ENCODE results near the gene ARHGAP45. TPM values are rescaled to one million over a fixed set of nuclear protein-coding genes. Genes with fewer than 3 reads are reported as not detected.

Gene ARHGAP45
- total and polyA plus RNA-seq, 2 donors from 2014 or later, result 11.8 to 50.0 TPM

DNA sequence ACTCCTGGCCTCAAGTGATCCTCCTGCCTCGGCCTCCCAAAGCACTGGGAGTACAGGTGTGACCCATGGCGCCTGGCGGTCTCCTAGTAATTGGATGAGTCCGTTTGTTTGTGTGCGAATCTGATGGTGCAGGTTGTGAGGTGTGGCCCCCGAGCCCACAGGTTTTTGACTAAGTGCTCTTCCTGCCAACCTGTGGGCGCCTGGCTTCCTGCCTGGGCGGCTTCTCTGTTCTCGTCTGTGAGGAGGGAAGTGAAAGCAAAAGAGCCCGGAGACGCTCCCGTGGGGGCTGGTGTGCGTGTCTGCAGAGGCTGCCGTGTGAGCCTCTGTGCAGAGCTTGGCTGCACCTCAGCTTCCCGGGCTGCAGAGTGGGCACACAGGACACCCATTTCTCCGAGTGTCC is 10.0 kb downstream of the ARHGAP45 start:
- H3K27me3 ChIP-seq (ENCODE audit: control insufficient read depth, insufficient read depth, low read length), result peaks cover 3% of the 10 kb centered on the region
- intact Hi-C loops (cut with DNase I), result no loop called here
- peaks cover 0 to 3% (median 0%) of the 10 kb centered on the region in 3 donors for H3K4me1 ChIP-seq (ENCODE audit: control insufficient read depth in 2 of 3, insufficient read depth in 2 of 3, low read depth in 1 of 3, low read length in 3 of 3)
- no peaks in the 10 kb centered on the region for H3K36me3 ChIP-seq (ENCODE audit: control insufficient read depth in 2 of 3, insufficient read depth in 3 of 3, low read length in 3 of 3)
- no peak overlapping the region for H3K27ac ChIP-seq (ENCODE audit: low read depth in 2 of 2, low read length in 2 of 2)
- no peak for TF ChIP-seq CTCF (IDR thresholded peaks at IDR 0.05; ENCODE audit: borderline replicate concordance, extremely low read depth, insufficient read depth)
- no peak overlapping the region for H3K9ac ChIP-seq (ENCODE audit: low read length in 3 of 3)
- FAIRE-seq (no peak), DNase-seq (peak in 1 of 5 donors; percentile 90)
- H3K9me3 ChIP-seq (ENCODE audit: control insufficient read depth in 2 of 3, insufficient read depth in 1 of 3, low read length in 3 of 3), result no peaks in the 10 kb centered on the region
- no peak overlapping the region for H3K4me3 ChIP-seq (ENCODE audit: low read length in 3 of 3)

DNA sequence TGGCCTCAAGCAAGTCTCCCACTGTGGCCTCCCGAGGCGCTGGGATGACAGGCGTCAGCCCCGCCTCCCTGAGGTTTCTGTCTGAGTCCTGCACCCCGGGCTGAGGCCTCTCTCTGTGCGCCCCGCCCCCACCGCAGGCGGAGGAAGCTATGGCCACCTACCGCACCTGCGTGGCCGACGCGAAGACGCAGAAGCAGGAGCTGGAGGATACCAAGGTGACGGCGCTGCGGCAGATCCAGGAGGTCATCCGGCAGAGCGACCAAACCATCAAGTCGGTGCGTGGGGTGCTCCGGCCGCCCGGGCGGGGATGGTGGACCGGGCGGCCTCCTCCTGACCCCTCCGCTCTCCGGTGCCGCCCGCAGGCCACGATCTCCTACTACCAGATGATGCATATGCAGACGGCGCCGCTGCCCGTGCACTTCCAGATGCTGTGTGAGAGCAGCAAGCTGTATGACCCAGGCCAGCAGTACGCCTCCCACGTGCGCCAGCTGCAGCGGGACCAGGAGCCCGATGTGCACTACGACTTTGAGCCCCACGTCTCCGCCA is 12.7 kb downstream of the ARHGAP45 start:
- Histone ChIP-seq H3K4me1 (ENCODE audit: control insufficient read depth in 2 of 3, insufficient read depth in 2 of 3, low read depth in 1 of 3, low read length in 3 of 3) (peaks cover 0 to 7% (median 0%) of the 10 kb centered on the region in 3 donors), H3K9me3 (ENCODE audit: control insufficient read depth in 2 of 3, insufficient read depth in 1 of 3, low read length in 3 of 3) (no peaks in the 10 kb centered on the region), H3K27ac (ENCODE audit: low read depth in 2 of 2, low read length in 2 of 2) (no peak overlapping the region), H3K4me3 (ENCODE audit: low read length in 3 of 3) (no peak overlapping the region), H3K36me3 (ENCODE audit: control insufficient read depth in 2 of 3, insufficient read depth in 3 of 3, low read length in 3 of 3) (no peaks in the 10 kb centered on the region), H3K27me3 (ENCODE audit: control insufficient read depth, insufficient read depth, low read length) (no peaks in the 10 kb centered on the region), H3K9ac (ENCODE audit: low read length in 3 of 3) (no peak overlapping the region)
- peak in 1 of 5 donors; percentile 84 for DNase-seq
- FAIRE-seq, result no peak
- no peak for TF ChIP-seq CTCF (IDR thresholded peaks at IDR 0.05; ENCODE audit: borderline replicate concordance, extremely low read depth, insufficient read depth)
- intact Hi-C loops (cut with DNase I), result no loop called here

DNA sequence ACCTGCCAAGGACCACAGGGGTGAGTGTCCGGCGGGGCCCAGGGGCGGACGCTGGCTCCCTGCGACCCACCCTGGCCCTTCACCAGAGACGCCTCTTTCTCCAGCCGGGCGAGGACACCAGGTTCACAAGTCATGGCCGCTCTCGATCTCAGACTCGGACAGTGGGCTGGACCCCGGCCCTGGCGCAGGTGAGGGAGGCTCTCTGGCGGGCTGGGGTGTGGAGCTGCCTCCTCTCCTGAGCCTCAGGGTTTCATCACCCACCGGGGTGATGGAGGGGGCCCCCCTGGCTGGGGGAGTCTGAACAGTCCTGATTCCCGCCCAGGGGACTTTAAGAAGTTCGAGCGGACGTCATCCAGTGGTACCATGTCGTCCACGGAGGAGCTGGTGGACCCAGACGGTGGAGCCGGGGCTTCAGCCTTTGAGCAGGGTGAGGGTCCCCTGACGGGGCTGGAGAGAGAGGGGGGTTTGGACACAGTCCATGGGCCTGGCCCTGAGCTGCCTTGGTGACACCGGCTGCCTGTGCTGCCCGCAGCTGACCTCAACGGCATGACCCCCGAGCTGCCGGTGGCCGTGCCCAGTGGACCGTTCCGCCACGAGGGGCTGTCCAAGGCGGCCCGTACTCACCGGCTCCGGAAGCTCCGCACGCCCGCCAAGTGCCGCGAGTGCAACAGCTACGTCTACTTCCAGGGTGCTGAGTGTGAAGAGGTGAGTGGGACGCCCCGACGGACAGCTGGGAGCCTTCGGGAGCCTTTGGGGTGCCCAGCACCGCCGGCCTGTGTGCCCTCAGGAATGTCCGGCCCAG is 13.6 kb downstream of the ARHGAP45 start:
- Histone ChIP-seq H3K9ac (ENCODE audit: low read length in 3 of 3) (no peak overlapping the region), H3K4me3 (ENCODE audit: low read length in 3 of 3) (no peak overlapping the region), H3K36me3 (ENCODE audit: control insufficient read depth in 2 of 3, insufficient read depth in 3 of 3, low read length in 3 of 3) (no peaks in the 10 kb centered on the region), H3K27ac (ENCODE audit: low read depth in 2 of 2, low read length in 2 of 2) (no peak overlapping the region), H3K9me3 (ENCODE audit: control insufficient read depth in 2 of 3, insufficient read depth in 1 of 3, low read length in 3 of 3) (no peaks in the 10 kb centered on the region), H3K27me3 (ENCODE audit: control insufficient read depth, insufficient read depth, low read length) (no peaks in the 10 kb centered on the region), H3K4me1 (ENCODE audit: control insufficient read depth in 2 of 3, insufficient read depth in 2 of 3, low read depth in 1 of 3, low read length in 3 of 3) (peaks cover 0 to 7% (median 0%) of the 10 kb centered on the region in 3 donors)
- no peak for FAIRE-seq
- DNase-seq, result peak in 1 of 5 donors; percentile 85
- intact Hi-C loops (cut with DNase I), result no loop called here
- no peak for TF ChIP-seq CTCF (IDR thresholded peaks at IDR 0.05; ENCODE audit: borderline replicate concordance, extremely low read depth, insufficient read depth)

All from kidney (tissue), 14 donors.